ENCODE data around the gene ABCC11.
A peak's percentile ranks its signal among the peaks of the same experiment; 100 is the strongest.

The ABCC11 gene

GRCh38 chr16:48137822-48138221, 109.5 kb downstream of the ABCC11 start:
- H4K20me1 ChIP-seq, result no peaks in the 10 kb centered on the region
- no peak overlapping the region for H3K4me2 ChIP-seq
- no peaks in the 10 kb centered on the region for H3K9me3 ChIP-seq
- no peak overlapping the region for H3K27ac ChIP-seq
- no peaks in the 10 kb centered on the region for H3K36me3 ChIP-seq
- no peak overlapping the region for H3K9ac ChIP-seq
- H3K27me3 ChIP-seq, result no peaks in the 10 kb centered on the region
- no peak overlapping the region for H3K4me3 ChIP-seq
- TF ChIP-seq Cebpa-rat (IDR thresholded peaks at IDR 0.05), result no peak
- no peaks in the 10 kb centered on the region for H3K4me1 ChIP-seq

GRCh38 chr16:48136547-48137360, 110.6 kb downstream of the ABCC11 start:
- H4K20me1 ChIP-seq, result no peaks in the 10 kb centered on the region
- no peak overlapping the region for H3K9ac ChIP-seq
- no peaks in the 10 kb centered on the region for H3K27me3 ChIP-seq
- H3K4me1 ChIP-seq, result no peaks in the 10 kb centered on the region
- no peaks in the 10 kb centered on the region for H3K9me3 ChIP-seq
- H3K4me2 ChIP-seq, result no peak overlapping the region
- no peak overlapping the region for H3K4me3 ChIP-seq
- H3K36me3 ChIP-seq, result no peaks in the 10 kb centered on the region
- no peak overlapping the region for H3K27ac ChIP-seq
- TF ChIP-seq Cebpa-rat (IDR thresholded peaks at IDR 0.05), result no peak

- no peaks in the 10 kb centered on the region for H3K36me3 ChIP-seq
- H3K27ac ChIP-seq, result no peak overlapping the region
- no peak for TF ChIP-seq Cebpa-rat (IDR thresholded peaks at IDR 0.05)
Measured at GRCh38 chr16:48133455-48134211, 113.7 kb downstream of the ABCC11 start.

GRCh38 chr16:48132696-48133095, 114.6 kb downstream of the ABCC11 start:
- H3K27ac ChIP-seq, result no peak overlapping the region
- no peak for TF ChIP-seq Cebpa-rat (IDR thresholded peaks at IDR 0.05)
- H3K27me3 ChIP-seq, result no peaks in the 10 kb centered on the region
- H3K4me2 ChIP-seq, result no peak overlapping the region
- H3K4me3 ChIP-seq, result no peak overlapping the region
- H3K4me1 ChIP-seq, result peaks cover 8% of the 10 kb centered on the region
- no peaks in the 10 kb centered on the region for H3K9me3 ChIP-seq
- H4K20me1 ChIP-seq, result no peaks in the 10 kb centered on the region
- no peak overlapping the region for H3K9ac ChIP-seq
- no peaks in the 10 kb centered on the region for H3K36me3 ChIP-seq

More at GRCh38 chr16:48133455-48134211, 113.7 kb downstream of the ABCC11 start:
- H4K20me1 ChIP-seq, result no peaks in the 10 kb centered on the region
- H3K4me1 ChIP-seq, result peaks cover 3% of the 10 kb centered on the region
- H3K4me2 ChIP-seq, result no peak overlapping the region
- H3K9ac ChIP-seq, result no peak overlapping the region
- no peaks in the 10 kb centered on the region for H3K27me3 ChIP-seq
- H3K4me3 ChIP-seq, result no peak overlapping the region
- no peaks in the 10 kb centered on the region for H3K9me3 ChIP-seq

- TF ChIP-seq Cebpa-rat (IDR thresholded peaks at IDR 0.05), result no peak
- H4K20me1 ChIP-seq, result no peaks in the 10 kb centered on the region
- H3K4me1 ChIP-seq, result peaks cover 8% of the 10 kb centered on the region
- H3K27me3 ChIP-seq, result no peaks in the 10 kb centered on the region
- H3K4me2 ChIP-seq, result no peak overlapping the region
- H3K36me3 ChIP-seq, result no peaks in the 10 kb centered on the region
- no peaks in the 10 kb centered on the region for H3K9me3 ChIP-seq
- H3K4me3 ChIP-seq, result no peak overlapping the region
- no peak overlapping the region for H3K9ac ChIP-seq
- no peak overlapping the region for H3K27ac ChIP-seq
Measured at GRCh38 chr16:48131201-48131935, 116.0 kb downstream of the ABCC11 start.

GRCh38 chr16:48129926-48130325, 117.4 kb downstream of the ABCC11 start:
- Histone ChIP-seq H3K9me3 (no peaks in the 10 kb centered on the region), H4K20me1 (no peaks in the 10 kb centered on the region), H3K36me3 (no peaks in the 10 kb centered on the region), H3K4me2 (no peak overlapping the region), H3K4me3 (no peak overlapping the region), H3K27me3 (no peaks in the 10 kb centered on the region), H3K9ac (no peak overlapping the region), H3K27ac (no peak overlapping the region), H3K4me1 (peaks cover 8% of the 10 kb centered on the region)
- TF ChIP-seq Cebpa-rat (IDR thresholded peaks at IDR 0.05), result no peak

GRCh38 chr16:48128769-48129168, 118.6 kb downstream of the ABCC11 start:
- peak overlapping the region; percentile 31; the same call in 1 of the 2 replicates for H3K4me2 ChIP-seq
- no peaks in the 10 kb centered on the region for H3K36me3 ChIP-seq
- no peak for TF ChIP-seq Cebpa-rat (IDR thresholded peaks at IDR 0.05)

GRCh38 chr16:48126801-48127644, 120.3 kb downstream of the ABCC11 start:
- no peak overlapping the region for H3K9ac ChIP-seq
- H3K4me2 ChIP-seq, result no peak overlapping the region

More at GRCh38 chr16:48128769-48129168, 118.6 kb downstream of the ABCC11 start:
- Histone ChIP-seq H4K20me1 (no peaks in the 10 kb centered on the region), H3K4me3 (no peak overlapping the region), H3K9me3 (no peaks in the 10 kb centered on the region), H3K9ac (no peak overlapping the region), H3K27ac (no peak overlapping the region), H3K4me1 (peaks cover 8% of the 10 kb centered on the region), H3K27me3 (no peaks in the 10 kb centered on the region)

GRCh38 chr16:48125888-48126287, 121.5 kb downstream of the ABCC11 start:
- Histone ChIP-seq H3K4me2 (no peak overlapping the region), H3K36me3 (no peaks in the 10 kb centered on the region), H3K9me3 (no peaks in the 10 kb centered on the region), H3K27me3 (no peaks in the 10 kb centered on the region), H3K27ac (no peak overlapping the region), H3K4me1 (peaks cover 8% of the 10 kb centered on the region), H3K4me3 (no peak overlapping the region), H3K9ac (no peak overlapping the region), H4K20me1 (no peaks in the 10 kb centered on the region)
- no peak for TF ChIP-seq Cebpa-rat (IDR thresholded peaks at IDR 0.05)

More at GRCh38 chr16:48126801-48127644, 120.3 kb downstream of the ABCC11 start:
- H3K9me3 ChIP-seq, result no peaks in the 10 kb centered on the region
- peaks cover 8% of the 10 kb centered on the region for H3K4me1 ChIP-seq
- H3K27ac ChIP-seq, result no peak overlapping the region
- no peak overlapping the region for H3K4me3 ChIP-seq
- no peaks in the 10 kb centered on the region for H3K36me3 ChIP-seq
- TF ChIP-seq Cebpa-rat (IDR thresholded peaks at IDR 0.05), result no peak
- no peaks in the 10 kb centered on the region for H4K20me1 ChIP-seq
- no peaks in the 10 kb centered on the region for H3K27me3 ChIP-seq

Data from BLaER1 (cell line).